Skeletal muscle satellite cell (primary cell): Measurements from ENCODE around the gene NFATC2.
A peak's percentile ranks its signal among the peaks of the same experiment; 100 is the strongest.

Source experiments
- H3K27me3 ChIP-seq: 2 replicates; pipeline ENCODE4 v1.7.0; 2013; ENCODE audit warnings: low read length; ENCODE audit not compliant: control insufficient read depth, insufficient read depth
- H3K36me3 ChIP-seq: 2 replicates; pipeline ENCODE4 v1.7.0; 2013; ENCODE audit warnings: mild to moderate bottlenecking, control low read depth, low read length; ENCODE audit not compliant: insufficient read depth
- H3K4me1 ChIP-seq: 2 replicates; pipeline ENCODE4 v1.7.0; 2013; ENCODE audit warnings: low read length; ENCODE audit not compliant: control insufficient read depth, insufficient read depth
- H3K4me2 ChIP-seq: 2 replicates; pipeline ENCODE4 v1.7.0; 2013; ENCODE audit warnings: mild to moderate bottlenecking, low read length
- H3K4me3 ChIP-seq: 2 replicates; pipeline ENCODE4 v1.7.0; 2013; ENCODE audit warnings: low read length
- H3K9ac ChIP-seq: 2 replicates; pipeline ENCODE4 v1.7.0; 2013; ENCODE audit warnings: mild to moderate bottlenecking, low read depth, low read length, moderate library complexity
- H3K9me3 ChIP-seq: replicated peaks from 2 replicates; pipeline ENCODE4 v1.7.0; 2013; ENCODE audit warnings: mild to moderate bottlenecking, control low read depth, low read length

NFATC2 gene

GRCh38 chr20:51566594-51566993 is 24.1 kb upstream of the NFATC2 start:
- Histone ChIP-seq H3K9me3 (no peaks in the 10 kb centered on the region), H3K27me3 (peaks cover 50% of the 10 kb centered on the region), H3K4me3 (no peak overlapping the region), H3K36me3 (no peaks in the 10 kb centered on the region), H3K9ac (no peak overlapping the region), H3K4me1 (peaks cover 31% of the 10 kb centered on the region), H3K4me2 (no peak overlapping the region)

DNA sequence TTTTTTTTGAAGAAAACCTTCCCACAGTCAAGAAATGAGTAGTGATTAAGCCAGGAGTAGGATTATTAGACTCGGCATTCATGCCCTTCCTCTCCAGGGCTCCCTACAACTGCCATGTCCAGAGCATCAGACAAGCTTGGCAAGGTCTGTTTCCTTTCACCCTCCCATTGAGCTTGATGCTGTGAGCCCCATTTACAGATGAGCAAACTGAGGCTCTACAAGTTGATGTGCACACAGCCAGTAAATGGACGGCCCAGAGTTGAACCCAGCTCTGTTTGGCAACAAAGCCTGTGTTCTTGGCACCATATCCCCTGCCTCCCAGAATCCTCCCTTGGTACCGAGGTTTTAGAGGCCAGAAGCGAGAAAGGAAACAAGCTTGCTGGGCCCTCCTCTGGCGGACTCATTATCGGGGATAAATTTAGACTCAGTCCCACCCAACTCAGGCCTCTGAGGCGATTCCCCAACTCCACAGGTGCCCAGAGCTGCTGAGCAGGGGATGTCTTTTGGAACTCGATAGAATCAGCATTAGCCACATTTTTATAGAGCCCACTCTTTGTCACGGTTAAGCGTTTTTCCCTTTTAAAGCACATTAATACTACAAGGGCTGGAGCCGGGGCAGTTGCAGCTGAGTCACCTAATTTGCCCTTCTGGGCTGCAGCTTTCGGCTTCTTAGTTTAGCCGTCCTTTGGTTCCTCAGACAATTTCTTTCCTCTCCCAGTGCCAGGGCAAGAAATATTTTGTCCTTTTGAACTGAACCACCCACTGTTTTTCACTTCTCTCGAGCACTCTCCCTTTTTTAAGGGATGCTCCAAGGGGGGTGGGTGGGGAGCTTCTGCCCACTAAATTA is 23.0 kb upstream of the NFATC2 start:
- Histone ChIP-seq H3K4me3 (peak overlapping the region; percentile 32), H3K4me2 (peak overlapping the region; percentile 48), H3K4me1 (peaks cover 39% of the 10 kb centered on the region), H3K9ac (no peak overlapping the region), H3K27me3 (peaks cover 48% of the 10 kb centered on the region), H3K36me3 (no peaks in the 10 kb centered on the region), H3K9me3 (no peaks in the 10 kb centered on the region)

GRCh38 chr20:51563486-51564332 is 21.2 kb upstream of the NFATC2 start:
- Histone ChIP-seq H3K9ac (peak overlapping the region; percentile 76), H3K4me3 (peak overlapping the region; percentile 77), H3K9me3 (no peaks in the 10 kb centered on the region), H3K36me3 (no peaks in the 10 kb centered on the region), H3K4me1 (peaks cover 40% of the 10 kb centered on the region), H3K4me2 (peak overlapping the region; percentile 98), H3K27me3 (peaks cover 48% of the 10 kb centered on the region)

GRCh38 chr20:51563174-51563485 is 20.6 kb upstream of the NFATC2 start:
- Histone ChIP-seq H3K4me2 (peak overlapping the region; percentile 98), H3K27me3 (peaks cover 45% of the 10 kb centered on the region), H3K9ac (peak overlapping the region; percentile 76), H3K9me3 (no peaks in the 10 kb centered on the region), H3K4me1 (peaks cover 40% of the 10 kb centered on the region), H3K36me3 (no peaks in the 10 kb centered on the region), H3K4me3 (peak overlapping the region; percentile 77)

DNA sequence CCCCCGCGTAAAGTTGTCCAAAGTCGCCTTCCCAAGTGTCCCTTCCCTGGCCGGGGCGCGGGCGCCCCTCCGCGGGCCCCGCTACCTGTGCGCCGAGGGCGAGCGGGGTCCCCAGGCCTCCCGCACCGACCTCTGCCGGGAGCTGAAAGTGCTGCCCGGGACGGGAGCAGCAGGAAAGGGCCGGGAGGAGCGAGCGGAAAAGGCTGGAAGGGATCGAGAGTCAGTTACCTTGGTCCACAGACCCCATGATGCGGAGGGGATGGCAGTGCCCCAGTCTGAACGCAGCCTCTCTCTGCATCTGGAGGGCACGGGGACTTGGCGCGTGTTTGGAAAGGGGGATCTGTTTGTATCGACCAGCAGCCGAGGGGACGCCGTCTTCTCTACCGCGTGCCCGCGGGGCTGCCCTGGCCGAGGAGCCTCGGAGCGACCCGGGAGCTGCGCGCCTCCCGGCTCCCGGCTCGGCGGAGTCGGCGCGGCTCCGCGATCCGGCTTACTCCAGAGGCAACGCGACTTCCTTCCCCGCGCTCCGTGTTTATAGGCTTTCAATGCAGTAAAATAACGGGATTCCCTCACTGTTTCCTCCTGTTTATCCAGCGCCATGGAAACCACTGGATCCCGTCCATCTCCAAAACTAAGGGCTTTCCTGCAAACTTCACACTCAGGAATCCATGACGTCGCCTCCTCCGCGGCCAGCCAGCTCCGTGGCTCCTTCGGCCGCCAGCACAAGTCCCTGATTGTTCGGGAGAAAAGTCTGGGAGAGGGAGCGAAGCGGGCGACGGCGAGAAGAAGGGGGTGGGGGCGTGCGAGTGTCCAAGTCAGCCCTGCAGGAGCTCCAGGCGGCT is 20.0 kb upstream of the NFATC2 start:
- Histone ChIP-seq H3K9me3 (no peaks in the 10 kb centered on the region), H3K9ac (peak overlapping the region; percentile 76), H3K27me3 (peaks cover 39% of the 10 kb centered on the region), H3K4me1 (peaks cover 40% of the 10 kb centered on the region), H3K36me3 (no peaks in the 10 kb centered on the region), H3K4me3 (peak overlapping the region; percentile 77), H3K4me2 (peak overlapping the region; percentile 98)

DNA sequence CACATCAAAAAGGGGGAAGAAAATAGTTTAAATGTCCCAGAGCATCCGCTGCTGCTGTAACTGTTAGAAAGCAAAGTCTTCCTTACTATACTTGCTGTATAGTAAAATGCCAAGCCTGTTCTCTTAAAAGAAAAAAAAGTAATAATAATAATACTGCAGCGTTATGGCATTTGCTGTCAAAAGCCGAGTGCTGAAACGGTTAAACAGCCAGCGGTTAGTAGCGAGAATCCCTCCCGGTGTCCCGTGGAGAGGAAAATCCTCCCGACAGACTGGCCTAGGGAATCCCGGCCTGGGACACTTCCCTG is 19.5 kb upstream of the NFATC2 start:
- Histone ChIP-seq H3K36me3 (no peaks in the 10 kb centered on the region), H3K27me3 (peaks cover 38% of the 10 kb centered on the region), H3K4me2 (peak overlapping the region; percentile 98), H3K9me3 (no peaks in the 10 kb centered on the region), H3K4me1 (peaks cover 40% of the 10 kb centered on the region), H3K9ac (peak overlapping the region; percentile 76), H3K4me3 (peak overlapping the region; percentile 77)

- Histone ChIP-seq H3K9ac (no peak overlapping the region), H3K27me3 (peaks cover 32% of the 10 kb centered on the region)
These were observed 18.2 kb upstream of the NFATC2 start for GRCh38 chr20:51560550-51561307.

GRCh38 chr20:51560042-51560441 is 17.5 kb upstream of the NFATC2 start:
- Histone ChIP-seq H3K4me2 (no peak overlapping the region), H3K4me3 (no peak overlapping the region), H3K9me3 (no peaks in the 10 kb centered on the region), H3K27me3 (peaks cover 32% of the 10 kb centered on the region), H3K9ac (no peak overlapping the region), H3K4me1 (peaks cover 31% of the 10 kb centered on the region), H3K36me3 (no peaks in the 10 kb centered on the region)

More at GRCh38 chr20:51560550-51561307, 18.2 kb upstream of the NFATC2 start:
- Histone ChIP-seq H3K36me3 (no peaks in the 10 kb centered on the region), H3K9me3 (no peaks in the 10 kb centered on the region), H3K4me3 (no peak overlapping the region), H3K4me2 (peak overlapping the region; percentile 98), H3K4me1 (peaks cover 35% of the 10 kb centered on the region)

DNA sequence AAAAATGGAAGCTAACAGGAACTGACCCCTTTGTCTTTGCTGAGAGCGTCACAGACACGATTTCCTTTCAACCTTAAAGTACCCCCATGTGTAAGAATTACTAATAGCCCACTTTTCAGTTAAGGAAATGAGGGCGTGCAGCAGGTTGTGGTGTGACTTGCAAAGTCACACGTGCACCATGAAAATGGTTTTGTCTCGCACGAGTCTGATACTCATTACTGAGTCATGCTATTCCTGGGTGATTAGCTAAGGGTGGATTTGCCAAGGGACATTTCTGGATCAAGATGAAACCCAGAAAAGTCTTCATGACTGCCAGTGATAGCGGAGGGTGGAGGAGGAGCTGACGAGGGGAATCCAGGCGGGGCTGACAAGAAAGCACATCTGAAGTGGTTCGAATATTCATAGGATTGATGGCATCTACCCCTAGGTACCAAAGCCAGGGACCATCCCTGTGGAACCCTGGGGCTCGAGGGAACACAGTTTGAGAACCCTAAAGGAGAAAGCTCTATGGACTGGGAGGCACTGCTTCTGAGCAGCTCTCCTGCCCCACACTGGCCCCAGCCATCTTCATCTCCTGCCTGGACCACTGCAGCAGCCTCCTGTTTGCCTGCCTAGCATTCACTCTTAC is 12.1 kb upstream of the NFATC2 start:
- peak overlapping the region; percentile 28 for H3K4me2 ChIP-seq
- H3K27me3 ChIP-seq: peaks cover 17% of the 10 kb centered on the region
- H3K4me1 ChIP-seq: peaks cover 11% of the 10 kb centered on the region
- no peaks in the 10 kb centered on the region for H3K36me3 ChIP-seq
- no peak overlapping the region for H3K9ac ChIP-seq
- no peaks in the 10 kb centered on the region for H3K9me3 ChIP-seq
- no peak overlapping the region for H3K4me3 ChIP-seq

DNA sequence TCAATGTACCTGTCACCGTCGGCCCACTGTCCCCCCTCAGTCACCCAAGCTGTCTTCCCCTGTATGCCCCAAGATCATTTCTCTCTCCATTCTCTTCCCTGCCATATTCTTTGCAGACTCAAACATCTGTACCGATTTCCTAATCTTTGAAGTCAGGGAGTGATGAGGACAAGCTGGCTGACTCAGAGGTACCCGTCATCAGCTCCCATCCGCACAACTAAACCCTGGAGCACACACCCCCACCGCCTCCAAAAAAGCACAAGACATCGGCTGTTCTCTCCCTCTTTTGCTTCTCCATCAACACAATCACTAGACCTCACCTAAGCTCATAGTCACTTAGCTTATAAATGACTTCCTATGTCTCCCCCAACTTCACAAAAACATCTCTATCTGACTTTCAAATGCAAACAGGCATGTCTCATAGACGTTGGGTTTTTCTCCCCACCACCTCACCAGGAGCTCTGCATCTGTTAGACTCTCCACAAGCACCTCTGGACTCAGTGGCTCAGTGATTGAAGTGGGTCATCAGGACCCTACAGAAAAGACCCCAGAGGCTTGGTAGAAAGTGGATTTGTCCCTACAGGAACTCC is 11.5 kb upstream of the NFATC2 start:
- H3K4me3 ChIP-seq: no peak overlapping the region
- peaks cover 10% of the 10 kb centered on the region for H3K27me3 ChIP-seq
- H3K9ac ChIP-seq: no peak overlapping the region
- H3K4me2 ChIP-seq: peak overlapping the region; percentile 28
- H3K36me3 ChIP-seq: no peaks in the 10 kb centered on the region
- no peaks in the 10 kb centered on the region for H3K9me3 ChIP-seq
- peaks cover 11% of the 10 kb centered on the region for H3K4me1 ChIP-seq
